ENCODE data around the gene TPSD1. TPM values are rescaled to one million over a fixed set of nuclear protein-coding genes. Genes with fewer than 3 reads are reported as not detected.

Gene TPSD1
- total RNA-seq, 4 donors from 2014 or later = 6.6 to 14.3 (median 12.8) TPM; not detected in 1

DNA sequence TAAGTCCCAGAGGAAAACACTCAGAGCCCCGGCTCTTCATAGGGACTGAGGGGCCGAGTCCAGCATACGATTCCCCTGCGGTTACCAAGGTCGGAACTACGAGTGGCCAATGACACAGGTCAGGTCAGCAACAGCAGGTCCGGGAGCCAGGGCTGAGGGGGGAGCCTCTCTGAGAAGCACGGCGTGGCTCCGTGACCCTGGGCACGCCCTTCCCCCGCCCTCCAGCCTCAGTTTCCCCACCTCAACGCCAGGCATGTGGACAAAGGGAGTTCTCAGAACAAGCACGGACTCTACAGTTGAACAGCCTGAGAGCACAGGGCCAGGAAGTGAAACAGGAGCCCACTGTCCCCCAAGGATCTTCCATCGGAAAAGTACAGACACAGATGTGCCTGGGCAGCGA, 25.6 kb downstream of the TPSD1 start:
- TF ChIP-seq, protein P1, sequence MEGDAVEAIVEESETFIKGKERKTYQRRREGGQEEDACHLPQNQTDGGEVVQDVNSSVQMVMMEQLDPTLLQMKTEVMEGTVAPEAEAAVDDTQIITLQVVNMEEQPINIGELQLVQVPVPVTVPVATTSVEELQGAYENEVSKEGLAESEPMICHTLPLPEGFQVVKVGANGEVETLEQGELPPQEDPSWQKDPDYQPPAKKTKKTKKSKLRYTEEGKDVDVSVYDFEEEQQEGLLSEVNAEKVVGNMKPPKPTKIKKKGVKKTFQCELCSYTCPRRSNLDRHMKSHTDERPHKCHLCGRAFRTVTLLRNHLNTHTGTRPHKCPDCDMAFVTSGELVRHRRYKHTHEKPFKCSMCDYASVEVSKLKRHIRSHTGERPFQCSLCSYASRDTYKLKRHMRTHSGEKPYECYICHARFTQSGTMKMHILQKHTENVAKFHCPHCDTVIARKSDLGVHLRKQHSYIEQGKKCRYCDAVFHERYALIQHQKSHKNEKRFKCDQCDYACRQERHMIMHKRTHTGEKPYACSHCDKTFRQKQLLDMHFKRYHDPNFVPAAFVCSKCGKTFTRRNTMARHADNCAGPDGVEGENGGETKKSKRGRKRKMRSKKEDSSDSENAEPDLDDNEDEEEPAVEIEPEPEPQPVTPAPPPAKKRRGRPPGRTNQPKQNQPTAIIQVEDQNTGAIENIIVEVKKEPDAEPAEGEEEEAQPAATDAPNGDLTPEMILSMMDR (IDR thresholded peaks at IDR 0.05; ENCODE audit: low read depth) = no peak

DNA sequence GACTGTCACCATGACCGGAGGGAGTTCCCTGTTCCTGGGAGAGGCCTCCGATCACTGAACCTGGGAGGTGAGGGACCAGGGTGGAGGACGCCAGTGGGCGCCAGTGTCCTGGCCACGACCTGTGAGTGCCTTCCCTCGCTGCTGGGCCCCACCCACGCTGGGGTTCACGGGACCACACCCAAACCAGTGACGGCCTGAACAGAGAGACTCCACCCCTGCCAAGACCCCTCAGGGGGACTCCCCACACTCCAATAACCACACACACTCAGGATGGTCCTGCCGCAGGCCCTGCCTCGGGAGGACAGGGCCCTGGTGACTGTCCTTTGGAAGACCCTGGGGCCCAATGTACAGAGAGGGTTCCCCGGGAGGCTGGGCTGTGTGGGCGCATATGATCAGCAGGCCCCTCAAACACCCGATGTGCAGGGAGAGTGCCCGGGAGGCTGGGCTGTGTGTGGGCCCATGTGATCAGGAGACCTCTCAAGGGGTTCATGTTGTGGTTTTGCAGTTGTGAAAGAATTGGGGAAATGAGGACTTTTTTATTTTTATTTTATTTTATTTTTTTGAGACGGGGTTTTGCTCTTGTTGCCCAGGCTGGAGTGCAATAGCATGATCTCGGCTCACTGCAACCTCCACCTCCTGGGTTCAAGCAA, 26.6 kb downstream of the TPSD1 start:
- TF ChIP-seq, protein P1 (IDR thresholded peaks at IDR 0.05; ENCODE audit: low read depth) = no peak

DNA sequence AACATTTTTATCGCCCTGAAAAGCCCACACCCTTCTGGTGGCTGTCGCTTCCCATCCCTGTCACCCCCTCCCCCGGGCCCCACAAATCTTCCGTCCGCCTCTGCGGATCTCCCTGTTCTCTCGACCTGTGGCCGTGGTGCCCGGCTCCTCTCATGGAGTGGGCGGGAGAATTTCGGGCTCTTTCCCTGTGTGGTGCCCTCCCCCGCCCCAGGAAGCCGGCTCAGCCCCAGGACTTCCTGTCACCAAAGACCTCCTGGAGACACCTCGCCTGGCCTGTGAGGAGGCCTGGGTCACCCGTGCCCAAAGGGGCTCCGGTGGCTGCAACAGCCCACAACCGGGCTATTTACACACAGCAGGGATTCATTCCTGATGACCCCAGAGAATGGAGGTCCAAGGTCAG, 27.4 kb downstream of the TPSD1 start:
- TF ChIP-seq, protein P1 (IDR thresholded peaks at IDR 0.05; ENCODE audit: low read depth) = no peak

DNA sequence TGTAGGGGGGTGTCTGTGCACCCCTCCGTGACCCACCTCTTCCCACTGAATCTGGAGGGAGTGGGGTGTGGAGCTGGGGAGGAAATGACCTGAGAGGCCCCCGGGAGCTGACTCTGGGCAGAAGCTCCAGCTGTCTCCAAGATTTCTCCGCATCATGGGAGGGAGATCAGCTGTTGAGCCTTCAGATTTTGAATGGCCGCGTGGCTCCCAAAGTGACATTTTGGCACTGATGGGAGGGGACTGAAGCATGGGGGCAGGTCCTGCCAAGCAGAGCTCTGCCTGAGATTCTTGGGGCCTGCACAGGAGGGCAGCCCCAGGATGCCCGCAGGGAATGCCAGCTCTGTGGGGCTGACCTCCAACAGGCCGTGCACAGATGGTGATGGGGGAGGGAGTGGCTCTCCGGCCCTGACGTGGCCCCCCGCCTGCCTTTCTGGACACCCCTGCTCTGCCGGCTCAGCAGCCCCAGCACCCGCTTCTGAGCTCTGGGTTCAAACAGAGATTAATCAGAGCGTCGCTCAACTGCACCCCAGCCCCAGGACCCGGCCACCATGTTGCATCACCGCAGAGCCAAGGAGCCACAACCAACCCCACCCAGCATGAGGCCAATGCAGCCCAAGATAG, 28.2 kb downstream of the TPSD1 start:
- TF ChIP-seq, protein P1 (IDR thresholded peaks at IDR 0.05; ENCODE audit: low read depth) = no peak

DNA sequence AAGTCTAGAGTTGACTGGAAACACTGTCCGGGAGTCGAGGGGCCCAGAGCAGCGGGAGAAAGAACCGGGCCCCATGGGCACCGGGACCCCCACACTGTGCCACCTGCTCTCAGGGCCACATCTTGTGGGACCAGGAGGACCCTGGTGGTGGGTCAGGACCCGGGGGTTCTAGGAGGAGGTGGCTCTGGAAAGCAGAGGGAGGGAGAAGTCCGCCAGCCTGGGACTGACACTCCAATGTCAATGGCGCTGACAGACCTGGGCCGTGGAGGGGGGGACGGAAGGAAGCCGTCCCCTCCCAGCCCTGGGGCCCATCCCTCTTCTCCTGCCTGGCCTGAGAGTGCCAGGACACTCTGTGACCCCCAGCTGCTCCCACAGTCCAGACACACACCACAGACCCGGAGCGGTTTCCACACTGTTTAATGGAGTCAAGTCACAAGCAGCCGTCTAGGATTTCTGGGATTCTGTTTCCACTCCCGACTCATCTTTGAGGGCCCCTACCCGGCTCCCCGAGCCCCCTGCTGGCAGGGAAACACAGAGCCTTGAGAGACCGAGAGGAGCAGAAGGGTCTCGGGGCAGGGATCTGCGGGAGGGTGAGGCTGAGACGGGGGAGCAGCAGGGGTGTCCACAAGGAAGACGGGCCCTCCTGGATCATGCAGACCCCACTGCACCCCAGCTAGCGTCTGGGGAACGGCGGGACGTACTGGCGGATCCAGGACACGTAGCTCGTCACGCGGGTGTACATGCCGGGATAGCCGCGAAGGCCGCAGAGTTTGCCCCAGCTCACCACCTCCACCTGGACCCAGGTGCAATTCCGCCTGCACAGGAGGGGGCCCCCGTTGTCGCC, 30.0 kb downstream of the TPSD1 start:
- TF ChIP-seq, protein P1 (IDR thresholded peaks at IDR 0.05; ENCODE audit: low read depth) = no peak

DNA sequence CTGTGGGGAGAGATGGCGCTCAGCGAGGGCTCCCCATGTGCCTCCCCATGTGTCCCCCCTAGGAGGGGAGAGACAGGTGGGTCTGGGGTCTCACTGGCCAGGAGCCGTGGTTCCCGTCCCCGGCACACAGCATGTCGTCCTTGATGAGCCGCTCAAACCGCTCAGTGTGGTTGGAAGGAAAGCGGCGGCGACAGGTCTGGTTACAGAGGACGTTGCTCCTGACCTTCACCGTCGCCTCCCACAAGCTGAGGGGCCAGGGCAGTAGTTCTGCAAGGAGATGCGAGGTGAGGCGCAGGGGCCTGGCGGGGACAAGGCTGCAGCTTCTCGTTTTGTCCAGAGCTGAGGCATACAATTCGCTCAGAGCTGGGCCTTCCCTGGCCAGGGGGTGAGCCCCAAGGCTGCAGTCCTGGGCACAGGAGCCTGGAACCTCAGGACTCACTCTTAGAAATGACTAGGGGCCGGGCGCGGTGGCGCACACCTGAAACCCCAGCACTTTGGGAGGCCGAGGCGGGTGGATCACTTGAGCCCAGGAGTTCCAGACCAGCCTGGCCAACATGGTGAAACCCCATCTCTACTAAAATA, 30.7 kb downstream of the TPSD1 start:
- TF ChIP-seq, protein P1 (IDR thresholded peaks at IDR 0.05; ENCODE audit: low read depth) = no peak

Data from subcutaneous adipose tissue (tissue), 4 donors.